ENCODE measurements around the gene WDFY4. TPM values are rescaled to one million over a fixed set of nuclear protein-coding genes. Genes with fewer than 3 reads are reported as not detected.

The WDFY4 gene
- total and polyA plus RNA-seq, 2 of the 4 experiments (the other 2 are of a cell fraction): not detected

- Histone ChIP-seq H3K27ac (ENCODE audit: insufficient read depth, low read length) (no peak overlapping the region), H2AFZ (replicated peaks; ENCODE audit: low read length, poor library complexity) (no peak overlapping the region), H3K4ac (ENCODE audit: low read depth, low read length) (no peak overlapping the region), H3K4me3 (ENCODE audit: insufficient read depth, low read depth, low read length) (no peak overlapping the region), H2BK20ac (ENCODE audit: low read depth, low read length) (no peak overlapping the region), H3K56ac (ENCODE audit: extremely low read depth, insufficient read depth, low read length) (no peak overlapping the region), H2AK5ac (ENCODE audit: low read depth, low read length) (no peak overlapping the region), H2BK120ac (ENCODE audit: low read depth, low read length) (no peak overlapping the region), H3K14ac (replicated peaks; ENCODE audit: low read depth, low read length) (no peak overlapping the region), H4K20me1 (ENCODE audit: insufficient read depth, low read length) (no peaks in the 10 kb centered on the region), H2BK15ac (ENCODE audit: low read depth, low read length) (no peak overlapping the region), H3K23ac (ENCODE audit: low read depth, low read length) (no peak overlapping the region), H3K79me1 (ENCODE audit: low read depth in 1 of 2, low read length in 2 of 2) (no peaks in the 10 kb centered on the region), H4K5ac (ENCODE audit: low read depth, low read length) (no peak overlapping the region), H3K18ac (ENCODE audit: low read depth, low read length) (no peak overlapping the region), H2BK5ac (ENCODE audit: low read depth, low read length, poor library complexity, severe bottlenecking) (no peak overlapping the region), H3K4me1 (ENCODE audit: control insufficient read depth, insufficient read depth, low read length) (no peaks in the 10 kb centered on the region), H2AK9ac (replicated peaks; ENCODE audit: low read depth, low read length, poor library complexity) (no peak overlapping the region), H3K9ac (ENCODE audit: low read depth, low read length) (no peak overlapping the region), H3K4me2 (ENCODE audit: low read depth, low read length) (no peak overlapping the region), H3K9me3 (ENCODE audit: control insufficient read depth, insufficient read depth, low read length) (no peaks in the 10 kb centered on the region), H3K9me1 (ENCODE audit: insufficient read depth, low read length) (no peaks in the 10 kb centered on the region), H3K36me3 (ENCODE audit: control insufficient read depth, insufficient read depth, low read length) (no peaks in the 10 kb centered on the region), H3K27me3 (ENCODE audit: control insufficient read depth, insufficient read depth, low read length) (peaks cover 6% of the 10 kb centered on the region), H4K8ac (ENCODE audit: low read depth in 2 of 2, low read length in 2 of 2) (no peak overlapping the region), H4K91ac (ENCODE audit: insufficient read depth, low read depth, low read length) (no peak overlapping the region)
- CTCF ChIA-PET: interaction anchor here (0.6 kb wide), 1 partner anchor 695 kb away, joined by 4 read pairs; no protein-coding TSS in a partner anchor
- 65% methylated on average over 2 of the region's 11 CpGs; no CpG with 5 or more reads in 1 of the 2 experiments for WGBS, 2 experiments (ENCODE audit: extremely low coverage in 2 of 2, insufficient read length in 1 of 2)
- dilution Hi-C loops (cut with HindIII; ENCODE audit: low sequenced_read_pairs, unreplicated experiment) (no loop called here), intact Hi-C loops (cut with micrococcal nuclease) (no loop called here), in situ Hi-C loops (cut with MboI; ENCODE audit: low sequenced_read_pairs) (no loop called here)
- DNase-seq (no peak), ATAC-seq (ENCODE audit: low read depth) (no peak)
- POLR2A ChIA-PET (ENCODE audit: unreplicated experiment): no interaction called here
- BruUV-seq (replicated peaks): no TSS peak
- TF ChIP-seq MAZ (IDR thresholded peaks at IDR 0.05; ENCODE audit: borderline replicate concordance, low read depth, low read length) (no peak), USF2 (IDR thresholded peaks at IDR 0.05; ENCODE audit: low read depth, low read length) (0 out of 2 replicates have a peak, but pooled peaks have one; percentile 9)
Observed at GRCh38 chr10:48740015-48740707, 55.5 kb downstream of the WDFY4 start.

All from IMR-90 (cell line).